ENCODE data around the gene HIVEP1.

DNA sequence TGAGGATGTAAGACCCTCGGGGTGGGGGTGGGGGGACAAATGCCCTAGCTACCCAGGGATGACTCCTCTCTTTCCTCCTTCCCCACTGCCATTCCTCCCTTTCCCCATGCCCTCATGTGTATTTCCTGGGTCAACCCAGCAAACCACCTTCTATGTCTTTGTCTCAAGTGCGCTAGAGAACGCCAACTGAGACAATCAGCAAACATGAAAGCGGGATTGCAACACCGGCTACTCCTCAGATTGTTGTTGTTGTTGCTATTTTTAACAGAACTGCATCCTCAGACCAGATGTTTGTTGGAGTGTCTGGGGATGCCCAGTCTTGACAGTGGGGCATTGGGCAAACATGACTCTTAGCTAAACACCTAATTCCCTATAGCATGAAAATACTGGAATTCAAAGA is 39.3 kb upstream of the HIVEP1 start:
- TF ChIP-seq, protein P1, sequence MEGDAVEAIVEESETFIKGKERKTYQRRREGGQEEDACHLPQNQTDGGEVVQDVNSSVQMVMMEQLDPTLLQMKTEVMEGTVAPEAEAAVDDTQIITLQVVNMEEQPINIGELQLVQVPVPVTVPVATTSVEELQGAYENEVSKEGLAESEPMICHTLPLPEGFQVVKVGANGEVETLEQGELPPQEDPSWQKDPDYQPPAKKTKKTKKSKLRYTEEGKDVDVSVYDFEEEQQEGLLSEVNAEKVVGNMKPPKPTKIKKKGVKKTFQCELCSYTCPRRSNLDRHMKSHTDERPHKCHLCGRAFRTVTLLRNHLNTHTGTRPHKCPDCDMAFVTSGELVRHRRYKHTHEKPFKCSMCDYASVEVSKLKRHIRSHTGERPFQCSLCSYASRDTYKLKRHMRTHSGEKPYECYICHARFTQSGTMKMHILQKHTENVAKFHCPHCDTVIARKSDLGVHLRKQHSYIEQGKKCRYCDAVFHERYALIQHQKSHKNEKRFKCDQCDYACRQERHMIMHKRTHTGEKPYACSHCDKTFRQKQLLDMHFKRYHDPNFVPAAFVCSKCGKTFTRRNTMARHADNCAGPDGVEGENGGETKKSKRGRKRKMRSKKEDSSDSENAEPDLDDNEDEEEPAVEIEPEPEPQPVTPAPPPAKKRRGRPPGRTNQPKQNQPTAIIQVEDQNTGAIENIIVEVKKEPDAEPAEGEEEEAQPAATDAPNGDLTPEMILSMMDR (IDR thresholded peaks at IDR 0.05): no peak
- no peak for TF ChIP-seq CHD2 (IDR thresholded peaks at IDR 0.05; ENCODE audit: low read length, partially characterized antibody)
- TF ChIP-seq TCF12 (IDR thresholded peaks at IDR 0.05): no peak
- no peak for TF ChIP-seq MXI1 (IDR thresholded peaks at IDR 0.05; ENCODE audit: low read depth, low read length)
- TF ChIP-seq EZH2phosphoT487 (IDR thresholded peaks at IDR 0.05; ENCODE audit: borderline replicate concordance, low read depth): no peak
- TF ChIP-seq SIN3A (IDR thresholded peaks at IDR 0.05; ENCODE audit: borderline replicate concordance, low read depth, low read length): no peak
- no peak for TF ChIP-seq YY1 (IDR thresholded peaks at IDR 0.05; ENCODE audit: low read depth)
- TF ChIP-seq SMC3 (IDR thresholded peaks at IDR 0.05; ENCODE audit: low read depth, low read length): no peak
- TF ChIP-seq RXRA (IDR thresholded peaks at IDR 0.05; ENCODE audit: borderline replicate concordance, low read depth): no peak

Measured in SK-N-SH (cell line).